K562 (cell line): ENCODE data around the gene NRXN2. TPM values are rescaled to one million over a fixed set of nuclear protein-coding genes. Genes with fewer than 3 reads are reported as not detected.

ENCODE experiments used
- BACH1 ChIP-seq: fragments of 200-800 bp; sonication (Bioruptor generic); IDR thresholded peaks from 2 replicates; pipeline ENCODE4 v1.6.1; 2016; ENCODE audit warnings: missing genetic modification characterization, missing compliant biosample characterization
- BCOR ChIP-seq: fragments of 450-650 bp; IDR thresholded peaks from 2 replicates; pipeline ENCODE4 v1.6.1; 2016
- DDX20 ChIP-seq: fragments of 450-650 bp; IDR thresholded peaks from 2 replicates; pipeline ENCODE4 v1.6.1; 2016; ENCODE audit warnings: missing genetic modification characterization, low read depth, mild to moderate bottlenecking, missing compliant biosample characterization, moderate library complexity
- DMBX1 ChIP-seq: fragments of 250-450 bp; sonication (Bioruptor Pico); IDR thresholded peaks from 2 replicates; pipeline ENCODE4 v1.8.0; 2022; ENCODE audit warnings: inconsistent platforms, mild to moderate bottlenecking, moderate library complexity, borderline replicate concordance
- FOXK1 ChIP-seq: sonication (generic); formaldehyde crosslinking; IDR thresholded peaks from 2 replicates; pipeline ENCODE4 v1.8.0; 2022; ENCODE audit warnings: missing genetic modification reagents, mild to moderate bottlenecking, borderline replicate concordance
- FOXK2 ChIP-seq, 2 experiments: fragments of 450-650 bp; IDR thresholded peaks in 1 of 2; conservative IDR thresholded peaks in 1 of 2; 2 replicates each; pipeline ENCODE4 v1.6.1; 2016; ENCODE audit warnings: low read depth in 2 of 2, mild to moderate bottlenecking in 1 of 2
- HMG20B ChIP-seq: fragments of 250-450 bp; sonication (Bioruptor Pico); IDR thresholded peaks from 2 replicates; pipeline ENCODE4 v1.5.0; 2021; ENCODE audit warnings: mild to moderate bottlenecking
- HNRNPL ChIP-seq: fragments of 200-400 bp; formaldehyde crosslinking; IDR thresholded peaks from 2 replicates; pipeline ENCODE4 v1.6.1; 2017; ENCODE audit warnings: low read depth, mild to moderate bottlenecking, low read length
- KDM1A ChIP-seq, 2 experiments: fragments of 450-650 bp; IDR thresholded peaks; 2 replicates each; pipeline ENCODE4 v1.6.1; 2016; ENCODE audit warnings: mild to moderate bottlenecking in 2 of 2
- MYNN ChIP-seq, 2 experiments: sonication (generic); formaldehyde crosslinking in 1 of 2; IDR thresholded peaks; 2 replicates each; pipeline versions ENCODE4 v1.5.0 to v1.6.1; 2016 to 2020; ENCODE audit warnings: antibody characterized with exemption in 1 of 2, missing genetic modification reagents in 1 of 2
- NBN ChIP-seq: fragments of 450-650 bp; IDR thresholded peaks from 2 replicates; pipeline ENCODE4 v1.6.1; 2016; ENCODE audit warnings: low read depth, mild to moderate bottlenecking
- RBM25 ChIP-seq: fragments of 200-400 bp; formaldehyde crosslinking; IDR thresholded peaks from 2 replicates; pipeline ENCODE4 v1.6.1; 2018; ENCODE audit warnings: low read length, low read depth, moderate library complexity; ENCODE audit not compliant: severe bottlenecking
- RCOR1 ChIP-seq, 2 experiments: IDR thresholded peaks; 2 replicates each; pipeline ENCODE4 v1.6.1; 2012; ENCODE audit warnings: low read depth in 2 of 2, low read length in 2 of 2, borderline replicate concordance in 1 of 2, improper control_type of control experiment in 1 of 2
- SIX5 ChIP-seq, 2 experiments: IDR thresholded peaks; 2 replicates each; pipeline ENCODE4 v1.6.1; 2011; ENCODE audit warnings: low read length in 2 of 2, borderline replicate concordance in 1 of 2, low read depth in 1 of 2, mild to moderate bottlenecking in 1 of 2, moderate library complexity in 1 of 2; ENCODE audit not compliant: insufficient read depth in 1 of 2
- SMARCA5 ChIP-seq: fragments of 450-650 bp; IDR thresholded peaks from 2 replicates; pipeline ENCODE4 v1.6.1; 2016
- SMC3 ChIP-seq: conservative IDR thresholded peaks from 2 replicates; pipeline ENCODE4 v1.6.1; 2011; ENCODE audit warnings: low read depth, low read length, improper control_type of control experiment; ENCODE audit not compliant: insufficient read depth
- TARDBP ChIP-seq: fragments of 450-650 bp; IDR thresholded peaks from 2 replicates; pipeline ENCODE4 v1.6.1; 2016
- TCF3 ChIP-seq: sonication (generic); formaldehyde crosslinking; IDR thresholded peaks from 2 replicates; pipeline ENCODE4 v1.4.0; 2020; ENCODE audit warnings: mild to moderate bottlenecking, missing genetic modification reagents
- ZNF143 ChIP-seq: sonication (generic); formaldehyde crosslinking; IDR thresholded peaks from 2 replicates; pipeline ENCODE4 v1.9.0; 2022; ENCODE audit warnings: mild to moderate bottlenecking, missing genetic modification reagents
- ZNF217 ChIP-seq: sonication (generic); formaldehyde crosslinking; IDR thresholded peaks from 2 replicates; pipeline ENCODE4 v1.8.0; 2022; ENCODE audit warnings: mild to moderate bottlenecking, missing genetic modification reagents
- ZNF282 ChIP-seq: sonication (generic); formaldehyde crosslinking; IDR thresholded peaks from 2 replicates; pipeline ENCODE4 v1.8.1; 2023; ENCODE audit warnings: missing genetic modification reagents
- ZNF408 ChIP-seq: fragments of 250-450 bp; sonication (Bioruptor Pico); IDR thresholded peaks from 2 replicates; pipeline ENCODE4 v1.4.0; 2020; ENCODE audit warnings: low read depth, mild to moderate bottlenecking, moderate library complexity
- ZNF717 ChIP-seq: fragments of 250-450 bp; sonication (Bioruptor Pico); IDR thresholded peaks from 2 replicates; pipeline ENCODE4 v1.5.0; 2021
- ZNF830 ChIP-seq: fragments of 250-450 bp; sonication (Bioruptor Pico); IDR thresholded peaks from 2 replicates; pipeline ENCODE4 v1.5.0; 2021; ENCODE audit warnings: mild to moderate bottlenecking
- polyA plus RNA-seq, 8 experiments: library from polyadenylated mRNA; depleted of rRNA in 4 of 8; stranded (reverse) in 5 of 8; unstranded in 3 of 8; fragments of >200 nt; fragmentation: Nextera tagmentation in 2 of 8; fragmentation: Illumina TruSeq in 1 of 8; extraction: Ambion mirVana in 2 of 8; extraction: Trizol in 1 of 8; gene quantifications; 2 replicates each; pipeline versions ENCODE4 v1.2.1 to v1.2.3, GENCODE V29; 2011 to 2014; ENCODE audit warnings: inconsistent platforms in 1 of 8, missing spikeins in 1 of 8
- total RNA-seq, 7 experiments: library from RNA; depleted of rRNA in 6 of 7; stranded (reverse); fragments of >200 nt in 6 of 7; fragmentation: Illumina TruSeq in 2 of 7; extraction: Trizol in 2 of 7; gene quantifications; 2 replicates each; pipeline versions ENCODE4 v1.2.1 to v1.2.3, GENCODE V29; 2011 to 2021; ENCODE audit warnings: low replicate concordance in 1 of 7
- TF ChIP-seq, protein P1 (sequence below): fragments of 250-450 bp; sonication (Bioruptor Pico); IDR thresholded peaks from 2 replicates; pipeline ENCODE4 v1.8.0; 2021; ENCODE audit warnings: moderate library complexity, mild to moderate bottlenecking, inconsistent platforms
- TF ChIP-seq, protein P2 (sequence below): fragments of 250-450 bp; sonication (Bioruptor Pico); IDR thresholded peaks from 2 replicates; pipeline ENCODE4 v1.5.0; 2020; ENCODE audit warnings: mild to moderate bottlenecking
- TF ChIP-seq, protein P3 (sequence below): IDR thresholded peaks from 2 replicates; pipeline ENCODE4 v1.6.1; 2011; ENCODE audit warnings: borderline replicate concordance, low read depth, mild to moderate bottlenecking, moderate library complexity, low read length; ENCODE audit not compliant: insufficient read depth, poor library complexity, severe bottlenecking

The NRXN2 gene
- total and polyA plus RNA-seq, 9 of the 15 experiments (the other 6 are each of a cell fraction or from before 2014, with no cell fraction given): 0.07 to 0.47 (median 0.15) TPM; not detected in 4

DNA sequence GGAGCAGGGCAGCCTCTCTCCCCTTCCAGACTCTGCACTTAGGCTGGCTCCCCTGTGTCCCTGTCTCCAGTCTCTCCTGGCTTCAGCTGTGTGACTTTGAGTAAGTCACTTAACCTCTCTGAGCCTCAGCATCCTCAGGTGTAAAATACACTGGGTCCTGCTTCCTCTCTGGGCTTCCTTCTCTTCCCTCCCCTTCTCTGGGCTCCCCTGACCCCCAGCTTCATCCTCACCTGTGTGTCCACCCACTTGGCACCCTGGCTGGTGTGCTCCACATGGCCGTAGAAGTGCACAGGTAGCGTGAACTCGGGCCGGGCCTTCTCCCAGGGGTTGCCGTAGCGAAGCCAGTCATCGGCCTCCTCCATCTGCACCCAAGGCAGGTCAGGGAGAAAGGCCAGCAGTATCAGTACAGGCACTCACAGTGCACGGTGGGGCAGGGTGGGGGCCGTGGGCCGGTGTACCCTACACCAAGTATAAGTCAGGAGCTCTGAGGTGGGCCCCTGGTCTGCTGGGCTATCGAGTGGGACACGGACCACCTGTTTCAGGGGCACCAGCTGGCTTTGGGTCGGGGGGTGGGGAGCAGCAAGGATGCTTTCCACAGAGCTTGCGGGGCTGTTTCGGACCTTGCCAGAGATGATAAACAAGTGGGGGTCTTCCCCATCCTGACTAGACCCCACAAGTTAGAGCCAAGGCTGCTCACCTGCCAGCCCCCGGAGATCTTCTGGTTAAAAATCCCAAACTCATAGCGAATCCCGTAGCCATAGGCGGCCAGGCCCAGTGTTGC, 34.7 kb upstream of the NRXN2 start (continued):
- TF ChIP-seq ZNF830 (no peak), BACH1 (no peak), KDM1A (IDR thresholded peaks at IDR 0.05) (peak; percentile 66 to 79; a peak in 3 of 4 replicates), NBN (no peak), SIX5 (IDR thresholded peaks at IDR 0.05; ENCODE audit: borderline replicate concordance in 1 of 2, insufficient read depth in 1 of 2, low read depth in 1 of 2, low read length in 2 of 2) (no peak), SMC3 (no peak), RBM25 (peak; percentile 92), SMARCA5 (peak; percentile 84; the same call in 1 of the 2 replicates), FOXK2 (conservative IDR thresholded peaks at IDR 0.05 in 1 of 2, IDR thresholded peaks at IDR 0.05 in 1 of 2; ENCODE audit: low read depth in 2 of 2) (no peak), FOXK1 (CRISPR knock-in tag) (no peak), TCF3 (no peak), ZNF217 (CRISPR knock-in tag) (no peak), HMG20B (CRISPR knock-in tag) (no peak), DDX20 (tag) (no peak), DMBX1 (no peak), ZNF717 (CRISPR knock-in tag) (no peak), ZNF282 (CRISPR knock-in tag) (no peak), BCOR (peak; percentile 93), ZNF143 (CRISPR knock-in tag) (no peak), TARDBP (no peak), MYNN (IDR thresholded peaks at IDR 0.05) (no peak), MYNN (CRISPR knock-in tag; IDR thresholded peaks at IDR 0.05) (no peak), ZNF408 (CRISPR knock-in tag) (no peak), RCOR1 (IDR thresholded peaks at IDR 0.05; ENCODE audit: borderline replicate concordance in 1 of 2, low read depth in 2 of 2, low read length in 2 of 2) (peak in 1 of 2 experiments; percentile 52; a peak in 2 of 4 replicates), HNRNPL (no peak)
- TF ChIP-seq, protein P1, sequence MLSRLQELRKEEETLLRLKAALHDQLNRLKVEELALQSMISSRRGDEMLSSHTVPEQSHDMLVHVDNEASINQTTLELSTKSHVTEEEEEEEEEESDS (CRISPR knock-in tag): no peak
- TF ChIP-seq, protein P2, sequence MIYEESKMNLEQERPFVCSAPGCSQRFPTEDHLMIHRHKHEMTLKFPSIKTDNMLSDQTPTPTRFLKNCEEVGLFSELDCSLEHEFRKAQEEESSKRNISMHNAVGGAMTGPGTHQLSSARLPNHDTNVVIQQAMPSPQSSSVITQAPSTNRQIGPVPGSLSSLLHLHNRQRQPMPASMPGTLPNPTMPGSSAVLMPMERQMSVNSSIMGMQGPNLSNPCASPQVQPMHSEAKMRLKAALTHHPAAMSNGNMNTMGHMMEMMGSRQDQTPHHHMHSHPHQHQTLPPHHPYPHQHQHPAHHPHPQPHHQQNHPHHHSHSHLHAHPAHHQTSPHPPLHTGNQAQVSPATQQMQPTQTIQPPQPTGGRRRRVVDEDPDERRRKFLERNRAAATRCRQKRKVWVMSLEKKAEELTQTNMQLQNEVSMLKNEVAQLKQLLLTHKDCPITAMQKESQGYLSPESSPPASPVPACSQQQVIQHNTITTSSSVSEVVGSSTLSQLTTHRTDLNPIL (CRISPR knock-in tag): no peak
- TF ChIP-seq, protein P3, sequence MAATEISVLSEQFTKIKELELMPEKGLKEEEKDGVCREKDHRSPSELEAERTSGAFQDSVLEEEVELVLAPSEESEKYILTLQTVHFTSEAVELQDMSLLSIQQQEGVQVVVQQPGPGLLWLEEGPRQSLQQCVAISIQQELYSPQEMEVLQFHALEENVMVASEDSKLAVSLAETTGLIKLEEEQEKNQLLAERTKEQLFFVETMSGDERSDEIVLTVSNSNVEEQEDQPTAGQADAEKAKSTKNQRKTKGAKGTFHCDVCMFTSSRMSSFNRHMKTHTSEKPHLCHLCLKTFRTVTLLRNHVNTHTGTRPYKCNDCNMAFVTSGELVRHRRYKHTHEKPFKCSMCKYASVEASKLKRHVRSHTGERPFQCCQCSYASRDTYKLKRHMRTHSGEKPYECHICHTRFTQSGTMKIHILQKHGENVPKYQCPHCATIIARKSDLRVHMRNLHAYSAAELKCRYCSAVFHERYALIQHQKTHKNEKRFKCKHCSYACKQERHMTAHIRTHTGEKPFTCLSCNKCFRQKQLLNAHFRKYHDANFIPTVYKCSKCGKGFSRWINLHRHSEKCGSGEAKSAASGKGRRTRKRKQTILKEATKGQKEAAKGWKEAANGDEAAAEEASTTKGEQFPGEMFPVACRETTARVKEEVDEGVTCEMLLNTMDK: no peak
